ENCODE measurements around the gene KAZN. TPM values are rescaled to one million over a fixed set of nuclear protein-coding genes. Genes with fewer than 3 reads are reported as not detected.

KAZN gene
- total RNA-seq, 2 experiments from 2014 or later = 0.22 to 0.55 TPM

- H3K36me3 ChIP-seq (ENCODE audit: insufficient read depth, low read length) = no peaks in the 10 kb centered on the region
- CTCF ChIA-PET = no interaction called here
- no peaks in the 10 kb centered on the region for H3K27me3 ChIP-seq (ENCODE audit: control insufficient read depth in 1 of 2, insufficient read depth in 2 of 2, low read length in 2 of 2)
- no peaks in the 10 kb centered on the region for H3K4me1 Mint-ChIP-seq (ENCODE audit: low read depth)
- POLR2A ChIA-PET = no interaction called here
- no peaks in the 10 kb centered on the region for H3K9me3 Mint-ChIP-seq
- peaks cover 8% of the 10 kb centered on the region for H3K27me3 Mint-ChIP-seq
- no peak overlapping the region for H3K4me3 Mint-ChIP-seq
- H3K36me3 Mint-ChIP-seq (ENCODE audit: low read depth) = no peaks in the 10 kb centered on the region
- H3K27ac Mint-ChIP-seq = no peak overlapping the region
- H3K4me3 ChIP-seq (ENCODE audit: low read length) = no peak overlapping the region
- no peaks in the 10 kb centered on the region for H3K9me3 ChIP-seq (ENCODE audit: control insufficient read depth in 1 of 2, insufficient read depth in 1 of 2, low read length in 2 of 2)
- ATAC-seq (ENCODE audit: poor library complexity) = no peak
- no peak overlapping the region for H3K27ac ChIP-seq (ENCODE audit: low read depth in 1 of 2, low read length in 2 of 2)
- H3K4me1 ChIP-seq (ENCODE audit: insufficient read depth, low read length) = no peaks in the 10 kb centered on the region
- intact Hi-C loops (cut with DNase I, micrococcal nuclease) = no loop called here
- DNase-seq = no peak
- no peak for TF ChIP-seq CTCF (IDR thresholded peaks at IDR 0.05)
Measured at GRCh38 chr1:14611792-14612191, 13.3 kb downstream of the KAZN start.

- Histone ChIP-seq H3K36me3 (ENCODE audit: insufficient read depth, low read length) (no peaks in the 10 kb centered on the region), H3K4me1 (ENCODE audit: insufficient read depth, low read length) (no peaks in the 10 kb centered on the region), H3K27me3 (ENCODE audit: control insufficient read depth in 1 of 2, insufficient read depth in 2 of 2, low read length in 2 of 2) (no peaks in the 10 kb centered on the region), H3K9me3 (ENCODE audit: control insufficient read depth in 1 of 2, insufficient read depth in 1 of 2, low read length in 2 of 2) (no peaks in the 10 kb centered on the region), H3K4me3 (ENCODE audit: low read length) (no peak overlapping the region), H3K27ac (ENCODE audit: low read depth in 1 of 2, low read length in 2 of 2) (no peak overlapping the region)
- TF ChIP-seq CTCF (IDR thresholded peaks at IDR 0.05) = no peak
- intact Hi-C loops (cut with DNase I, micrococcal nuclease) = no loop called here
- no peak for ATAC-seq (ENCODE audit: poor library complexity)
- no peak overlapping the region for H3K27ac Mint-ChIP-seq
- ChIA-PET POLR2A (no interaction called here), CTCF (no interaction called here)
- no peaks in the 10 kb centered on the region for H3K9me3 Mint-ChIP-seq
- no peak for DNase-seq
- no peaks in the 10 kb centered on the region for H3K36me3 Mint-ChIP-seq (ENCODE audit: low read depth)
- no peaks in the 10 kb centered on the region for H3K4me1 Mint-ChIP-seq (ENCODE audit: low read depth)
- H3K27me3 Mint-ChIP-seq = peaks cover 5% of the 10 kb centered on the region
- no peak overlapping the region for H3K4me3 Mint-ChIP-seq
Measured at GRCh38 chr1:14612256-14612655, 13.8 kb downstream of the KAZN start.

GRCh38 chr1:14613926-14614325 lies 15.4 kb downstream of the KAZN start:
- H3K27ac ChIP-seq (ENCODE audit: low read depth in 1 of 2, low read length in 2 of 2) = no peak overlapping the region
- peaks cover 2% of the 10 kb centered on the region for H3K9me3 Mint-ChIP-seq
- H3K27ac Mint-ChIP-seq = no peak overlapping the region
- ATAC-seq (ENCODE audit: poor library complexity) = no peak
- H3K36me3 ChIP-seq (ENCODE audit: insufficient read depth, low read length) = no peaks in the 10 kb centered on the region
- H3K4me1 ChIP-seq (ENCODE audit: insufficient read depth, low read length) = no peaks in the 10 kb centered on the region
- CTCF ChIA-PET = no interaction called here
- TF ChIP-seq CTCF (IDR thresholded peaks at IDR 0.05) = no peak
- H3K4me3 Mint-ChIP-seq = no peak overlapping the region
- H3K27me3 ChIP-seq (ENCODE audit: control insufficient read depth in 1 of 2, insufficient read depth in 2 of 2, low read length in 2 of 2) = no peaks in the 10 kb centered on the region
- peaks cover 0 to 4% of the 10 kb centered on the region in 2 experiments for H3K9me3 ChIP-seq (ENCODE audit: control insufficient read depth in 1 of 2, insufficient read depth in 1 of 2, low read length in 2 of 2)
- no peaks in the 10 kb centered on the region for H3K4me1 Mint-ChIP-seq (ENCODE audit: low read depth)
- intact Hi-C loops (cut with DNase I, micrococcal nuclease) = no loop called here
- H3K4me3 ChIP-seq (ENCODE audit: low read length) = no peak overlapping the region
- H3K36me3 Mint-ChIP-seq (ENCODE audit: low read depth) = no peaks in the 10 kb centered on the region
- POLR2A ChIA-PET = no interaction called here
- no peak for DNase-seq
- H3K27me3 Mint-ChIP-seq = no peaks in the 10 kb centered on the region

Measured in CD4-positive, alpha-beta T cell (primary cell).